HG03442 (cell line): Measurements from ENCODE around the gene NUP93.

Source experiments
- ATAC-seq: cut with Tn5 transposase; IDR thresholded peaks from one replicate; pipeline ENCODE4 v1.9.1; 2021; ENCODE audit warnings: mild to moderate bottlenecking, moderate library complexity; ENCODE audit not compliant: unreplicated experiment

Gene NUP93

GRCh38 chr16:56842133-56842532, 112.2 kb downstream of the NUP93 start:
- no peak for ATAC-seq

DNA sequence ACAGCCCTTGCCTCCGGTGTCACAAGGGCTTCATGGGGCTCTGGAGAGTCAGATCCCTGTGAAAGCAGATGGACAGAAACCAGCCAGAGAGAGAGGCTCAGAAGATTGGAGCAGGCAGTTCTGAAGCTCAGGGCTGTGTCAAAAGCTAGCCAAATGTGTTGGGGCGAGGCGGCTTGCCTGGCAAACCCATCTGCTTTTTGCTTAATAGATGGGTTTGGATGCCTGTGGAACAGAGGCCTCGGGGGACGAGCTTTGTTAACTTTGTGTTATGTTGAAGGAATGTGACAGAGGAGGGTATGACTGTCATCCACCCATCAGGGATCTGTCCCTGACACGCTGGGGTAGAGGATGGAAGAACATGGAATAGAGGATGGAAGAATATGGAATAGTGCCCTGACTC, 114.1 kb downstream of the NUP93 start:
- no peak for ATAC-seq

DNA sequence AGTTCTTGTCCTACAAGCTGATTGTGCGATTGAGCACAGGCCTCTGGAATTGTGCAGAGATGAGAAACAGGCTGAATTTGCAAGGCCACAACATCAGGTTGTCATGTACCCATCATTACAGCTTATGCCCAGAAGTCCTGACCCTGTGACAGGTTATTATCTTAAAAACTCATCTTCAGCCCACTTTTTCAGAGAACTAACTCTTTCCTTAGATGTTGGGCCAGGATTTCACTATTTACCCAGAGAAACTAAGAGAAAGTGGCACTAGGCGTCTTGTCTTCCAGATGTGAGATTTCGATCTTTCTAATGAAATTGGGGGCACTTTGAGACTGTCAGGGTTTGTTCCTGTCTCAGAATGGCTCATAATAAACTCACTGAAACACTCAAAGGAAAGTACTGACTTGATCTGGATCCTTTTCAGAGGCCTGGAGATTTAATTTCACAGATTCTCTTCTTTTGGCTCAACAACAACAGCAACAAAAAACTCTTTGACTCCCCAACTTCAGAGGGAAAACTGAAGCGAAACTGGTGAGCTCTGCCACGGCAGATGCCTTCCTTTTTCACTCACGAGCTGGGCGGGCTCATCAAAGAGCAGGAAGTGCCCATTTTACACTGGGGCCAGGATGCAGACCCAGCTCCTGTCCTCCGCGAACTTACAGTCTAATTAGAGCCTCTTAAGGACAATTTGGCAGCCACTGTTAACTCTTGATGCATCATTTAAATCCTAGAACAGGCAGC, 117.4 kb downstream of the NUP93 start:
- ATAC-seq, result no peak

GRCh38 chr16:56848029-56848936, 118.4 kb downstream of the NUP93 start:
- no peak for ATAC-seq

DNA sequence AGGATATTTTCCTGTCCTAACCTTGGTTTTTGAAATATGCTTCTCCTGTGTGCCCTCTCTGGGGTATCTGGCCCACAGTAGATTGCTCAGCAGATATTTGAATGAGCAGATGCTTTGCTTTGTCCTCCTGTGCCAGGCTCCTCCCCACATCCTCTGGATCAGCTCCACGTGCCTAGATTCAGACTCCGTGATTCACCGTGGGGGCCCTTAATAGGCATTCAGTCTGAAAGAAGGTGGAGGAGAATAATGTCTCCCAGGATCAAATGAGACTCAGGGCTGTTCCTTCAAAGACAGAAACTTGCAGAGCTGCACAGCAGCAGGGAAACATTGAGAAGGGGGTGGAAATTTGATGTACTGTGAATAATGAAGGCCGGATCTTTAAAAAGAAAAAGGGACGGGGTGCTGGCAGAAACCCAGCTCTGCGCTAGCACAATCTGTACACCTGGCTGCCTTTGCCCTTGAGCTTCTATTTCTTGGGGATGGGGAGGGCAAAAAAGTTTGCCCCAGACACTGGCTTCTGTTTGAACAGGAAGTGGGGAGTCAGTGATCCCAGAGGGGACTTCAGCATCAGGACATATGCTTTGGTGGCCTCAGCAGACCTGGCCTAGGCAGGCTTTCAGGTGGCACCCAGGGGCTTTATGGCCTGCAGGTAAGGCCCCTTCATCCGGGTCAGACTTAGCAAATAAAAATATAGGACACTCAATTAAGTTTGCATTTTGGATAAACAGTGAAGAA, 119.2 kb downstream of the NUP93 start:
- no peak for ATAC-seq

GRCh38 chr16:56849690-56850680, 120.1 kb downstream of the NUP93 start:
- no peak for ATAC-seq

DNA sequence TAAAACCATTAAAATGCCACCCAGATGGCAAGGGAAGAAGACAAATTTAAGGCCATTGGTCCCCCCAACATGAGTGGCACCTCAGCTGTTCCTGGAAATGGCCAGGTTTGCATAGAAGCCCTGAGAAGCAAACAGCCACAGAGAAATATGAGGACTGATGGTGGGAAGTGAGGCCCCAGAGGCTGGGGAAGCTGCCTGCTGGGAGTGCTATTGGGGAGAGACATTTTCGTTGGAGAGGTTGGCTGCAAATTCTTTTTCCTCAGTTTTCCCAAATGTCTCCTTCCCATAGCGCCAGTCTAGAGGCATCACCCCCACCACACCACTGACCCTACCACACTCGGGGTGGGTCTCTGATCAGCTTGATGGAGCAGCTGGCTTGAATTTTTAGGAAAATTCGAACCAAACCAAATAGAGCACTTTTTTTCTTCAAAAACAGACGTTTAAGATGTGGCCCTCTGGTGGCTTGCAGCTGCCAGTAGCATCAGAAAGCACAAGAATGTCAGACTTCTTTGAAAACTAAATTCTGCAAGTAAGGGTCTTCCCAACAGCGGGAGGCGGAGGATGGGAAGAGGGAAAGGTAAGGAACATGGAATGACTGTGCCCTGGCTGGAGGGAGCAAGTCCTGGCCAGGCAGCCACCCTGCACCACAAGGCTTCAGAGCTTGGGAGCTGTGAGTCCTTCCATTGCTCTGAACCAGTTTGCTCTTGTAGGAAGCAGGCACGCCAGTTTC, 121.9 kb downstream of the NUP93 start:
- no peak for ATAC-seq

DNA sequence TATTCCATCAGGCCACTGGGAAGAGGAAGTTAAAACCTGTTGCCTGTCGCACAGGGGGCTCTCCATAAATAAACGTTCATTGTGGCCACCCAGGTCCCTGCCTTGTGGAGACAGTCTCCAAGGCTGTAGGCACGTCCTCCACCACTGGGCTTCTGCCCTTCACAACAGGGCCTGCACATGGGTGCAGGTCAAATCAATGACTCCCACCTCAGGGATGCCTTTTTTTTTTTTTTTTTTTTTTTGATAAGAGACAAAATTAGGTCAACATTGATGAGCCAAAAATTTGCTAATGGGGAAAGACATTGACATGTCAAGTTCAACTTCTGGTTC, 122.4 kb downstream of the NUP93 start:
- no peak for ATAC-seq

DNA sequence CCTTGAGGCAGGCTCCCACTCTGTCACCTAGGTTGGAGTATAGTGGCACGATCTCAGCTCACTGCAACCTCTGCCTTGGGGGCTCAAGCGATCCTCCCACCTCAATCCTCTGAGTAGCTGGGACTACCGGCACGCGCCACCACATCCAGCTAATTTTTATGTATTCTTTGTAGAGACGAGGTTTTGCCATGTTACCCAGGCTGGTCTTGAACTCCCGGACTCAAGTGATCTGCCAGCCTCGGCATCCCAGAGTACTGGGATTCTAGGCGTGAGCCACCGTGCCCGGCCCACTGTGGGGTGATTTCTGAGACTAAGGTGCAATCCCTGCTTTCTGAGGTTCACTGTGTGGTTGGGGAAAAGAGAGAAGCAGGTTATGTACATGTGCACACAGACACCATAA, 123.0 kb downstream of the NUP93 start:
- no peak for ATAC-seq

DNA sequence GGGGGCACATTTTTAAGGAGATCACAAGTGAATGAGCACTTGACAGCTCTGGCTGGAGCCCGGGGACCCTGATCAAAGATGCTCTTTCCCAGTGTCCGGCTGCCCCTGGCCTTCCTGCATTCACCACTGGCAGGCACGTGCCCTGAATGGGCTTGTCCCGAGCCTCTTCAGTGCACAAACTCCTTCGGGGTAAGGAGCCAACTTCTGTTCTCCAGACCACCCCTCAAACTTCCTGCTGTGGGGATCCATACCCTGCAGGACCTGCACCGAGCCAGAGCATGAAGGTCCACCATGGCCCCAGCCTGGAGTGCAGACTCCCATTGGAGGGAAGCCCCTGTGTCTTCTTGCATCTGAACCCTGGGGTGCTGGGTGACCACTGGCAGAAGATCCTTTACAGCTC, 125.3 kb downstream of the NUP93 start:
- ATAC-seq, result no peak

- no peak for ATAC-seq
These were observed 126.0 kb downstream of the NUP93 start for GRCh38 chr16:56855946-56856345.

- ATAC-seq, result no peak
These were observed 127.0 kb downstream of the NUP93 start for GRCh38 chr16:56856876-56857447.

DNA sequence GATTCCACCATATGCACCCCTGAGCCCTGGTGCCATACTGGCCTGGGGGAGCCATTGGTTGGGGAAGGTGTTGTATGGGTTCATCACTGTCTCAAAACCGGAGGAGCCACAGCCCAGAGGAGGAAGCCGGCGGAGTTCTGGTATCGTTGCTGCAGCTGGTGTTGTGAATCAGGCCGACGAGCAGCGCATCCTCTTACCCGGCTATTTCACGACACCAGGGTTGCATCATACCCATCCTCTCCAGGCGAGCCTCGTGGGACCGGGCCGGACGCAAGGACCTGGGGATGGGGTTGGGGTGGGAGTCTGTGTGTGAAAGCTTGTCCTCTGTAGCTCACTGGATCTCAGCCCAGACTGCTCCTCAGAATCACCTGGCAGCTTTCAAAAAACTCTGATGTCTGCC, 128.4 kb downstream of the NUP93 start:
- no peak for ATAC-seq

- ATAC-seq, result no peak
These were observed 129.7 kb downstream of the NUP93 start for GRCh38 chr16:56859636-56860035.

- peak; percentile 62 for ATAC-seq
These were observed 130.5 kb downstream of the NUP93 start for GRCh38 chr16:56860226-56861020.

- no peak for ATAC-seq
These were observed 131.2 kb downstream of the NUP93 start for GRCh38 chr16:56861092-56861610.

GRCh38 chr16:56861756-56862155, 131.8 kb downstream of the NUP93 start:
- no peak for ATAC-seq

GRCh38 chr16:56862776-56863175, 132.8 kb downstream of the NUP93 start:
- no peak for ATAC-seq
